NCI-H187 (cell line): Measurements from ENCODE around the gene COLGALT1.
"Not testable (repeated sequence)": the region's sequence is repeated elsewhere in the genome, so short reads cannot be mapped to it uniquely, and the experiment has no call there.

Experiments
- DNase-seq, 2 experiments: peaks; one replicate each; lab custom pipeline; 2025; lab: John Stamatoyannopoulos, UW

Gene COLGALT1

GRCh38 chr19:17555480-17555928 lies at the start of gene COLGALT1:
TSS of gene COLGALT1 (plus strand) at chr19:17555649. CDS start at chr19:17555714, 65 bp downstream.
- DNase-seq, result peak; percentile 52 to 91

DNA sequence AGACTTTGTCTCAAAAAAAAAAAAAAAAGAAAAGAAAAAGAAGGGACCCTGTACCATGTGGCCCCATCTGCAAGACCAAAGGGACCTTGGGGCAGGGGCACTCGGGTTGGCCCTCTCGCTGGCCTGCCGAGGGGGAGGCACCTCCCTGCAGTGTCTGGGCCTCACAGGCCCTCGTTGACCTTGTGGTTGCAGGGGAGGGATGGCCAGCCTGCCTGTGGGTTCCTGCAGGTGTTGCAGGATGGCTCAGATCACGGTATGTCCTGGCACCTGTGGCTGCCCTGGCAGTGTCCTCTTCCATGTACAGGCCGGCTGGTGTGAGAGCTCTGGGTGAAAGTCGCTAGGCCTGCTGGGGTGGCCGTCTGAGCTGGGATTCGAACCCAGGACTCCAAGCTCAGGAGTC lies 48.7 kb upstream of the COLGALT1 start:
- DNase-seq, result no peak

GRCh38 chr19:17508558-17508933 lies 46.9 kb upstream of the COLGALT1 start:
- not testable (repeated sequence) for DNase-seq

DNA sequence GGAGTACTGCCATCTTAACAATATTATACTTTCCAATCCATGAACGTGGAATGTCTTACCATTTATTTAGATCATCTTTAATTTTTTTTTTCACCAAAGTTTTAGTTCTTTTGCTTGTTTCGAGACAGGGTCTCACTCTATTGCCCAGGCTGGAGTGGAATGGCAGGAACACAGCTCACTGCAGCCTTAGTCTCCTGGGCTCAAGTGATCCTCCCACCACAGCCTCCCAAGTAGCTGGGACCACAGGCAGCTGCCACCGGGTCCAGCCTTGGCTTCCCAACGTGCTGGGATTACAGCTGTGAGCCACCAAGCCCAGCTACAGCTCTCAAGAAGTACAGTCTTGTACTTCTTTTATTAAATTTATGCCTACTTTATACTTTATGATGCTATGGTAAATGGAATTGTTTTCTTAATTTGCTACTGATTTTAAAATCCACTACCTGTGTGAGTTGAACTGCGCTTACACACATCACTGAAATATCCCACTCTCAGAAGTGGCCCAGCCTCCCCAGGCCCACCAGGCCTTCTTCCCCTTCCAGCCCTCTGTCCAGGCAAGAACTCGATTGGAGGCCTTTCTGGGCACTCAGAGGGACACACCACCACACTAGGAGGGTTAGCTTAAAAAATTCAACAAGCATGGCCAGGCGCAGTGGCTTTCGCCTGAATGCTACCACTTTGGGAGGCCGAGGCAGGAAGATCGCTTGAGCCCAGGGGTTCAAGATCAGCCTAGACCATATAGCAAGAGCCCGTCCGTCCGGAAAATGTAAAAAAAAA lies 45.0 kb upstream of the COLGALT1 start:
- DNase-seq, result no peak

DNA sequence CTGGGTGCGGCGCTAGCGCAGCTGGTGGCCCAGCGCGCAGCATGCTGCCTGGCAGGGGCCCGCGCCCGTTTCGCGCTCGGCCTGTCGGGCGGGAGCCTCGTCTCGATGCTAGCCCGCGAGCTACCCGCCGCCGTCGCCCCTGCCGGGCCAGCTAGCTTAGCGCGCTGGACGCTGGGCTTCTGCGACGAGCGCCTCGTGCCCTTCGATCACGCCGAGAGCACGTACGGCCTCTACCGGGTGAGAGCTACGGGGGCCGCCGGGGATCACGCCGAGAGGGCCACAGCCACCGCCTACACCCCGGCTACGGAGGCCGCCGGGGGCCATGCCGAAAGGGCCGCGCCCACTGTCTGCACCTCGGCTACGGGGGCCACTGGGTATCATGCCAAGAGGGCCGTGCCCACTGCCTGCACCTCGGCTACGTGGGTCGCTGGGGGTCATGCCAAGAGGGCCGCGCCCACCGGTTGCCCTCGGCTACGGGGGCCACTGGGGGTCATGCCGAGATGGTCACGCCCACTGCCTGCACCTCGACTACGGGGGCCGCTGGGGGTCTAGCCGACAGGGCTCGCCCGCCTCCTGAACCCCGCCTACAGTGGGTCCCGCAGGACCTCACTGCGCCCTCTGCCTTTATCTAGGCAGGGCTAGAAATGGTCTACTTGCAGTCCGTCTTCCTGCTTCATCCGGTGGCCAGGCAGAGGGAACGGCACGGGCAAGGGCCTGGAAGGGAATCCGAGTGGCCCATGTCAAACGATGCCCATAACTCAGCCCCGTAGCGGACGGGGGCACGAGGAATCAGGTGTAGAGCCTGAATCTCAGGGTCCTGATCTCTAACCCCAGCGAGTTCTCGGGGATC lies 43.5 kb upstream of the COLGALT1 start:
- no peak for DNase-seq

GRCh38 chr19:17512574-17512939 lies 42.9 kb upstream of the COLGALT1 start:
- no peak for DNase-seq

DNA sequence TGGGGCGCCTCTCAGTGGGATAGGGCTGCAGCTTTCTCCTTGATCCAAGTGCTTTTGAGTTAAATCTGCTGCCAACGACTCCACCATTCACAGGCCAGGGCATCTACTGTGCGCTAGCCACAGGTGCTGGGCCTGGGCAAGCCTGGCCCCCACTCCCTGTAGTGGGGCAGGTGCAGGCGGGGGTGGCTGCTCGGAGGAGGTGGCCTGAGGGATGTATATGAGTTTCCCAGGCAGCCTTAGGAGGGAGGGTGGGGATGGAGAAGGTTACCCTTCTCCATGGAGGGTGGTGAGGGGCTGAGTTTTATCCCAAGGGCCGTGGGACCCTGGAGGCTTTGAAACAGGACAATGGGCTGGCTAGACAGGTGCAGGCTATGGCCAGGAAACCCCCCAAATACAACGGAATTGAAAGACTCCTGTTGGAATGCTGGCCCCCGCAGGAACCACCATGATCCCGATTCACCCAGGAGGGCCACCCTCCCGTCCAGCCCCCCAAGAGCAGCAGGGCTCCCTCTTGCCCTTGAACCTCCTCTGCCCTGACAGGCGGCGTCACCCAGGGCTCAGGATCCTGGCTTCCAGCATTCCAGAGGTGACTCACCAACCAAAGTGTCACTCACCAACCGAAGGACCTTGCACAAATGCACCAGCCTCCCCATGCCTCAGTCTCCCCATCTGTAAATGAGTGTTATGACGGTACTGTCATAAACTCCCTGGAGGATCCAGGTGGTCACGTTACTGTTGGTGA lies 39.9 kb upstream of the COLGALT1 start:
- DNase-seq, result no peak

- no peak for DNase-seq
These were observed 37.6 kb upstream of the COLGALT1 start for GRCh38 chr19:17517898-17518297.

DNA sequence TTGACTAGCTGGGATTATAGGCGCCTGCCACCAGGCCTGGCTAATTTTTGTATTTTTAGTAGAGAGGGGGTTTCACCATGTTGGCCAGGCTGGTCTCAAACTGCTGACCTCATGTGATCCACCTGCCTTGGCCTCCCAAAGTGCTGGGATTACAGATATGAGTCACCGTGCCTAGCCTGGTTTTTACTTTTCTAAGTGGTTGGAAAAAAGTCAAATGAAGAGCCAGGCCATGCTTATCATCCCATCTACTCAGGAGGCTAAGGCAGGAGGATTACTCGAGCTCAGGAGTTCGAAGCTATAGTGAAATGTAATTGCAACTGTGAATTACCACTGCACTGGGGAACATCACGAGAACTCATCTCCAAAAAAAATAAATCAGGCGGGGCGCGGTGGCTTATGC lies 36.8 kb upstream of the COLGALT1 start:
- not testable (repeated sequence) for DNase-seq

DNA sequence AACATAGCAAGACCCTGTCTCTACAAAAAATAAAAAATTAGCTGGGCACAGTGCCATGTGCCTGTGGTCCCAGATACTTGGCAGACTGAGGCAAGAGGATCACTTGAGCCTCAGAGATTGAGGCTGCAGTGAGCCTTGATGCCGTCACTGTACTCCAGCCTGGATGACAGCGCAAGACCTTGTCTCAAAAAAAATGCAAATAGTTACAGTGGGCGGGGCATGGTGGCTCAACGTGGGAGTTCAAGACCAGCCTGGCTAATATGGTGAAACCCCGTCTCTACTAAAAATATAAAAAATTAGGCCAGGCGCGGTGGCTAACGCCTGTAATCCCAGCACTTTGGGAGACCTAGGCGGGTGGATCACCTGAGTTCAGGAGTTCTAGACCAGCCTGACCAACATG lies 35.5 kb upstream of the COLGALT1 start:
- no peak for DNase-seq

DNA sequence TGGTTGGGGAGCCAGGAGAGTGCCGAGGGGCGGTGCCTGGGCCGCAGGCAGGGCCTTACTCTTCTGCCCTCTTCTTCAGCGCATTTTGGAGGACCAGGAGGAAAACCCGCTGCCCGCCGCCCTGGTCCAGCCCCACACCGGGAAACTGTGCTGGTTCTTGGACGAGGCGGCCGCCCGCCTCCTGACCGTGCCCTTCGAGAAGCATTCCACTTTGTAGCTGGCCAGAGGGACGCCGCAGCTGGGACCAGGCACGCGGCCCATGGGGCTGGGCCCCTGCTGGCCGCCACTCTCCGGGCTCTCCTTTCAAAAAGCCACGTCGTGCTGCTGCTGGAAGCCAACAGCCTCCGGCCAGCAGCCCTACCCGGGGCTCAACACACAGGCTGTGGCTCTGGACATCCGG lies 34.6 kb upstream of the COLGALT1 start:
- no peak for DNase-seq

DNA sequence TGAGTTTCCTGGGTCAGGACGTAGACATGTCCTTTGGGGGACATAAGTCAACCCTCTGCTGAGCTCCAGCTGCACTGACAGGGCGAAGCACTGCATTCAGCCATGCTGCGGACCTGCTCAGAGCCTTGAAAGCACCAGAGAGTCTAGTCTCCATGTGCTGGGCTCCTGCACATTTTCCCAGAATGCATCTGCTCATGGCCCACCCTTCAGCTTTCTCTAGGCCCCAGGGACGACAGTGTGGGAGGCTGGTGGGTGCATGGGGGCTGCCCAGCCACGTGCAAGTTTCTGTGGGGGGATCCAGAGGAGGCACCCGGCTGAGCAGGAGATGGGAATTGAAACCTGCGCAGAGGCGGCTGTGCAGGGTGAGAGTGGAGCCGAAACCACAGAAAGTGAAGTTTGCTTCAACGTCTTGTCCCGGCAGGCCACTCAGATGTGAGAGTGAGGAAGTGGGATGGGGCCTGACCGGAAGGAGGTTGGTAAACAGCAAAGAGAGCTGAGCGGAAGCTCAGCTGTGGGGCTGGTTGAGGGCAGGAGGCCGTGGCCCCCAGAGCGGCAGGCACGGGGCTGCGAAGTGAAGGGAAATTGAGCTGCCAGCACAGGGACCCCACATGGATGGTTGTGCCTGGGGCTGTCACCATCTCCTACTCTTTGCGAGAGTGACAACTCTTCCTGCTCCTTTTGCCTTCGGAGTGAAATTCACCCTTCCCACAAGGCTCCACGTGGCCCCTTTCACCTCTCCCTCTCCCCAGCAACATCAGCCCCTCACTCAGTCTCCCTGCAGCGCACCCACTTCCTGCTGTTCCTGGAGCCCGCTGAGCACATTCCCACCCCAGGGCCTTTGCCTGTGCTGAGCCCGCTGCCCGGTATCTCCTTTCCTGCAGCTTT lies 32.2 kb upstream of the COLGALT1 start:
- no peak for DNase-seq

DNA sequence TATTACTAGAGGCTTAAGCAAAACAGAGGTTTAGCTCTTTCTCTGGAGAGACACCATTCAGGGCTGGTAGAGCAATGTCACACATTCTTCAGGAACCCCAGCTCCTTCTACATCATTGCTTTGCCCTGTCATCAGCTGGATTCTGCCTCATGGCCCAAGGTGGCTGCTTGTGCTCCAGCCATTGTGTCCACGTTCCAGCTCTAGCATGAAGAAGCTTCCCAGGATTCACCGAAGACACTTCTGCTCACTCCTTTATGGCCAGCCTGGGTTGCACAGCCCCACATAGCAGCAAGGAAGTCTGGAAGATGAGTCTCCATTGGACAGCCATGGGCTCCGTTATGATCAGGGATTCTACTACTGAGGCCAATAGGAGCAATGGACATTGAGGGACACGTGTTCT lies 30.8 kb upstream of the COLGALT1 start:
- no peak for DNase-seq

DNA sequence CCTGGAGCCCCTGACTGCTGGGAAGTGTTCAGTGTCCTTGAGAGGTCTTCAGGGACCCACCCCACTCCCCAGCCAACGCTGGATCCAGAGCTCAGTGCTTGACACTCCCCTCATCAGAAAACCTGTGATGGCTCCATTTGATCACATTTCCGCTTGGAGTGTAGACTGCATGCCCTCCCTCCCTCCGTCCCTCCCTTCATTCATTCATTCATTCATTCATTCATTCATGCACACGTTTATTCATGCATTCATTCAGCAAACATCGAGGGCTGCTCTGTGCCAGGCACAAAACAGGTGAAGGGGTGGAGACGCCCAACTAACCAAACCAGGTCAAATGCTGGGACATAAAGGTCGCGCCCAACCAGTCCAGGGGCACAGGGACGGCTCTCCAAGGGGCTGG lies 30.3 kb upstream of the COLGALT1 start:
- no peak for DNase-seq

GRCh38 chr19:17526922-17527321 lies 28.5 kb upstream of the COLGALT1 start:
- no peak for DNase-seq

DNA sequence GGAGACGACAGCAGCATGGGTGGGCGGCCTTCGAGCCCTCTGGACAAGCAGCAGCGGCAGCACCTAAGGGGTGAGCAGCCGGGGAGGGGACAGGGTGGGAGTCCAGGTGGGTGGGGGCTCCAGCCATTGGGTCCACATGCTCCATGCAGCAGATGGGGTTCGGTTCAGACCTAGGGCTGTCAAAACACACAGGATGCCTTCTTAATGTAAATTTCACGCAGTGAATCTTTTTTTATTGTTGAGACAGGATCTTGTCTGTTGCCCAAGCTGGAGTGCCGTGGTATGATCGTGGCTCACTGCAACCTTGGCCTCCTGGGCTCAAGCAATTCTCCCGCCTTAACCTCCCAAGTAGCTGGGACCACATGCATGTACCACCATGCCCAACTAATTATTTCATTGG lies 28.1 kb upstream of the COLGALT1 start:
- no peak for DNase-seq

DNA sequence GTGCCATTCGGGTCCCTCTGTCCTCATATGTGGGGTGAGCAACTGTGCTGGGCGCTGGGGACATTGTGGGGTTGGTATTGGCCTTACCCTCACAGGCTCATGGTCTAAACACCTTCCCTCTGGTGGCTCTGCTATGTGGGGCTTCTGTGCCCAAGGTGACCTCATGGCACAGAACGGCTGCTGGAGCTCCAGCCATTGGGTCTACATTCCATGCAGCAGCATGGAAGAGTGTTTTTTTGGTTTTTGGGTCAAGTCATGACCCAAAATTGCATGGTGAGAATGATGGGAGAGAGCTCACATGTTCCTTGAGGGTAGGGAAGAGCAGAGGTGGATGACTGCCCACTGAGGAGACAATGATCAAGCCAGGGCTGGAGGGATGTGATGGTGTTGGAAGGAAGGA lies 26.8 kb upstream of the COLGALT1 start:
- DNase-seq, result no peak

GRCh38 chr19:17529239-17530158 lies 25.9 kb upstream of the COLGALT1 start:
- no peak for DNase-seq

DNA sequence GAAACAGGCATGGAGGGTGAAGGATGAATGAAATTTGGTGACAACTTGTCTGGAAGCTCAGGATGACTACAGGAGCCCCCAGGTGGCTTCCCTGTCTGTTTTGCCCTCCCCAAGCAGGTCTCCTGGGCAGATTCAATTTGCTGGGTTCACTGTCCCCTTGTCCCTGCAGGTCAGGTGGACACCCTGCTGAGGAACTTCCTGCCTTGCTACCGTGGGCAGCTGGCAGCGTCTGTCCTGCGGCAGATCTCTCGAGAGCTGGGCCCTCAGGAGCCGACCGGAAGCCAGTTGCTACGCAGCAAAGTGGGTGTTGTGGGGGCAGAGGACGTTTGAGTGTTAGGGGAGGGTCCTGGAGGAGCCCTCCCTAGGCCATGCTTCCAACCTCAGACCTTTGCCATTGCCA lies 24.9 kb upstream of the COLGALT1 start:
- DNase-seq, result no peak

DNA sequence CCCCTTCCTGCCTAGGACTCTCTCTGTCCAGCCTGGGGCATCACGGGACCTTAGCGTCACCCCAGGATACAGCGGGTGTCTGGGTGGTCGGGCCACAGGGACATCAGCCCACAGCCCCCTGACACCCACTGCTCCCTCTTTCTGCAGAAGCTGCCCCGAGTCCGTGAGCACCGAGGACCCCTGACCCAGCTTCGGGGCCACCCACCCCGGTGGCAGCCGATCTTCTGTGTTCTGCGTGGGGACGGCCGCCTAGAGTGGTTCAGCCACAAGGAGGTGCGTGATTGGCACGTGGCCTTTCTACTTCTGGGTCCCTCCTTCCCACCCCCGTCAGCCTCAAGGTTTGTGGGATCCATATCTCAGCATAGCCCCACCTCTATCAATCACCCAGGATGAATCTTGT lies 23.3 kb upstream of the COLGALT1 start:
- DNase-seq, result no peak

GRCh38 chr19:17532557-17532956 lies 22.9 kb upstream of the COLGALT1 start:
- no peak for DNase-seq
